HG03097 (cell line): Measurements from ENCODE around the gene KCNQ1.

Experiments
- ATAC-seq: cut with Tn5 transposase; IDR thresholded peaks from one replicate; pipeline ENCODE4 v1.9.1; 2021; ENCODE audit not compliant: unreplicated experiment, low FRiP score

KCNQ1 gene

DNA sequence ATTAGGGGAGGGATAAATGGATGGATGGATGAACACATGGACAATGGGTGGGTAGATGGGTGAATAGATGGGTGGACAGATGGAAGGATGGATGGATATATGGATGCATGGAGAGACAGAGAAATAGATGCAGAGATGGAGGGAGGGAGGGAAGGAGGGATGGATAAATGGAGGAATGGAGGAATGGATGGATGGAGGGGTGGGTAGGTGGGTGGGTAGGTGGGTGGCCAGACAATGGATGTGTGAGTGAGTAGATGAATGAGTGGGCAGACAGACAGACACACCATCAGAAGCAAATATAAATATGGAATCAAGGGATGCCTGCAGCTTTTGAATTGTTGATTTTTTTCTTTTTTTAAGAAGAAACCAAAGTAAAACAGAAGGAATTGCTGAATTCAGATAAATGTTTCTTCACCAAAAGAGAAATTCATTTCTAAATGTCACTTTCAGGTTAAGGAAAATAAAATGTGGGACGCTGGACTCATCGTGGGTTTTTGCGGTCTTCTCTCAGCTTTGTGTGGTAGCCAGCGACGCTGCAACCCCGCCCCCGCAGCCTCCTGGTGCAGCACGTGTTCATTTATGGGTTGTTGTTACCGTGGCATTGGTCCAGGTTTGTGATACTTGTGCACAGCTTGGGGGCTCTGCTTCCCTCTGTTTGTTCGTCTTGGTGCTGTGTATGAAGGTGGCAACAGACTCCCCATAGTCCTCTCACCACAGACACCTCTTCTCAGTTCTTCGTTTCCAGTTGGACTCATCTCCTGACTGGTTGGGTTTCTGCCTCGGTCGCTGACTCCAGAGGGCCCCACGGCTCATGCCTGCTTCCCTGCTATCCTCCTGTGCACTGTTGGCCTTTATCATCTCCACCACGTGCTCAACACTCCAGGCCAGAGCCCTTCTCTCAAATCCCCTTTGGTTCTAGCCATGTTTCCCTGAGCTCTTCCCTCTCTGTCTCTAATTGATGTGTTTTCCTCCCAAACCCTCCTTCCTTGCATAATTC, 364.3 kb downstream of the KCNQ1 start:
- ATAC-seq: no peak

GRCh38 chr11:2809854-2810253, 365.0 kb downstream of the KCNQ1 start:
- no peak for ATAC-seq

DNA sequence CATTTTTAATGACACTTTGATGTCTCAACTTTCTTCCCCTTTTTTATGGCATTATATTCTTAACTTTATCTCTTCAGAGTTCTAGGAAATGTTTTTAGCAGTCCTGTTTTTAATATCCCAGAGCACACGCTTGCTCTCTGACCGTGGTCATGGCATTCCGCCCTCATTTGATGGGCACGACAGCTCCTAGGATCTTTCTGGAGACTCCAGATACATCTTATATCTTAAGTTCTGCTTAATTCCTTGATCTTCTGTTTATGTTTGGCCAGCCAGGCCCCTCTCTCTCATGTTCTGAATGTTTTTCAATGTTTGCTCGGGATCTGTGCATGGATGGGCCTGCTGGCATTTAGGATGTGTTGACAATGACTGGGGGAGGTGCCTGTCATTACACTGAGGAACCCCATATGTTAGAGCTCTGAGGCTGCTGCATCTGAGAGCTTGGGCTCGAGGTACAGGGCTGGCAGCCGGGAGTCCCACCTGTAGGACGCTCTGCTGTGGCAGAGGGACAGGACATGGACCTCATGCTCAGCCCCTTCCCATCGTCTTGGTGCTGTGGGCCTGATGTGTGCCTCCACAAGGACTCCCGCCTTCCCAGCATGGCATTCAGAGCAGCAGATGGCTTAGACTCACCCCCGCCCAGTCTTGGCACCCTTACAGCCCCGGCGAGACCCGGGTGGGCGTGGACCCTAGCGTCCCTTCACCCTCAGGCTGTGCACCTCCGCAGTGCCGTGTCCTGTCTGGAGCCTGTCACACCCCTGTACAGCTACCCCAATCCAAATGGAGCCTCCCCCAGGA, 365.8 kb downstream of the KCNQ1 start:
- ATAC-seq: no peak

DNA sequence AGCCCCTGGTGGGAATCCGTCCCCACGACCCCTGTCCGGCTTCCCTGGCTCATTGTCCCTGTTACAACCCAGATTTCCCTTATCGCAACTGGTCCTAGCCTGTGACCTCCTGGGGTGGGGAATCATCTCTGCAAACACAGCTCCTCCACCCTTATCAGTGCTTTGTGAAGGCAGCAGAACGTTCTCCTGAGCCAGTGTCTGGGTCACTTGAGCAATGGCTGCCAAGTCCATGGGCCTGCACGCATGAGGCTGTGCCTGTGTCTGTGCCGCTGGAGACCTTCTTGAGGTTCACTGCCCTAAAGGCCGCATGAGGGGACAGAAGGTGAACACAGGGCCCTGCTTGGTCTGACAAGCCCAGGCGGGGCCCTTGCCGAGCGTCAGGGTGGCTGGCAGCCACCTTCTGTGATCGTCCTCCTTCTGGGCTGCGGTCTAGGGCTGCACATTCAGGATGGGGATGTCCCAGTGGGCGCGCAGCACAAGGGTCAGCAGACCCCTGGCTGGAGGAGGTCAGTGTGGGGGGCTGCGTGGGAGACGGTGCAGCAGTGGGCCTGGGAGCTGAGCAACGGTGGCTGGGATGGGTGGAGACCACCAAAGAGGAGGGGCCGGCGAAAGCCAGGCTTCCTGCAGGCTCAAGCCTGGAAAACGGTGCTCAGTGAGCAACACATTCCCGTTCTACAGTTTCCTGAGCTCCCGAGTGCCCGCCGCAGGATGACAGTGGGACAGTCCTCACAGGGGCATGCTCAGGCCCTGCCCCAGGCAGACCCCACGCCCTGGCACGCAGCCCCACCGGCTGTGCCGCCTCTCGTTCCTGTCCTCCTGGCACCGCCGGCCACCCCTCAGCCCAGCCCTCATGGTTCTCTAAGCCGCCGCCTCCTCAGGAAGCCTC, 366.6 kb downstream of the KCNQ1 start:
- ATAC-seq: no peak

DNA sequence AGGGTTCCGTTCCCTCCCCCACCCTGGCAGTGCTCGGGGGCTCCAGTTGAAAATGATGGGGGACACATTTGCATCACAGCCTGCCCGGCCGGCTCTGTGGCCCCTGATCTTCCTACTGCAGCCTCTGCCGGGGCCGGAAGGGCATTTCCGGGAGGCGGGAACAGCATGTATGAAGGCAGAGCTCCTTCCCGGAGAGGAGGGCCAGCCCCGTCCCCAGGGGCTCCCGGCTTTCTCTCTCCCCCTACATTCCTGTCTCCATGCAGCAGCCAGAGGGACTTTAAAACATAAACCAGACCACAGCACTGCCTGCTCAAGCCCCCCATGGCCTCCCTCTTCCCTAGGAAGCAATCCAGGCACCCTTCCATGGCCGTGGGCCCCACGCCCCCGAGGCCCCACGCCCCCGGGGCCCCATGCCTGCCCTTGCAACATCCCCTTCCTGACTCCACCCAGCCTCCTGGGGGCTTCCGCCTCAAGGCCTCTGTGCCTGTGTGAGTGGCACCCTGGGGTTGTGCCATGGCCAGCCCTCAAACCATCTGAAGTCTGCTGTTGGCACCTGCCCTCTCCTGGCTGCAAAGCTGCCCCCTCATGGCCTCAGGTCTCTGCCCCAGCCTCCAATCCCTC, 367.7 kb downstream of the KCNQ1 start:
- no peak for ATAC-seq

GRCh38 chr11:2813141-2813908, 368.5 kb downstream of the KCNQ1 start:
- ATAC-seq: no peak

- ATAC-seq: no peak
Observed at GRCh38 chr11:2813968-2814367, 369.2 kb downstream of the KCNQ1 start.

DNA sequence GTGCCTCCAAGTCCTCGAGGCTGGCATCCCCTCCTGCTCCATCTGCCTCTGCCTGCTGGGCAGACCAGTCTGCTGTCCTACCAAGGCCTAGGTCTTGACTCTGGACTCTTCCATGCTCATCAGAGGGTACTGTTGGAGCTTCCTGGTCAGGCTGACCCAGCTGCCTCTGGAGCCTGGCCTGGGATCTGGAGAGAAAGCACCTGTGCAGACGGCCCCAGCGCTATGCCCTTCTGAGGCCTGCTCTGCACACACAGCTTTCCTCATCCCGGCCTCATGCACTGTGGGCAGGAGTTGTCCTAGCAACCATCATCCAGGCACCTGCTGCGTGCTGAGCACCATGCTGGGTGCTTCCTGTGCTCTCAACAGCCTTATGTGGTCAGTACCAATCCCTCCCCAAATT, 369.9 kb downstream of the KCNQ1 start:
- no peak for ATAC-seq

- ATAC-seq: no peak
Observed at GRCh38 chr11:2815762-2816496, 371.1 kb downstream of the KCNQ1 start.

- ATAC-seq: no peak
Observed at GRCh38 chr11:2816523-2816922, 371.7 kb downstream of the KCNQ1 start.

GRCh38 chr11:2816941-2817421, 372.2 kb downstream of the KCNQ1 start:
- ATAC-seq: no peak

GRCh38 chr11:2817431-2817830, 372.6 kb downstream of the KCNQ1 start:
- no peak for ATAC-seq

GRCh38 chr11:2818021-2818420, 373.2 kb downstream of the KCNQ1 start:
- no peak for ATAC-seq

- ATAC-seq: no peak
Observed at GRCh38 chr11:2818503-2818902, 373.7 kb downstream of the KCNQ1 start.

GRCh38 chr11:2819316-2819715, 374.5 kb downstream of the KCNQ1 start:
- ATAC-seq: no peak

GRCh38 chr11:2820976-2821375, 376.2 kb downstream of the KCNQ1 start:
- ATAC-seq: no peak

DNA sequence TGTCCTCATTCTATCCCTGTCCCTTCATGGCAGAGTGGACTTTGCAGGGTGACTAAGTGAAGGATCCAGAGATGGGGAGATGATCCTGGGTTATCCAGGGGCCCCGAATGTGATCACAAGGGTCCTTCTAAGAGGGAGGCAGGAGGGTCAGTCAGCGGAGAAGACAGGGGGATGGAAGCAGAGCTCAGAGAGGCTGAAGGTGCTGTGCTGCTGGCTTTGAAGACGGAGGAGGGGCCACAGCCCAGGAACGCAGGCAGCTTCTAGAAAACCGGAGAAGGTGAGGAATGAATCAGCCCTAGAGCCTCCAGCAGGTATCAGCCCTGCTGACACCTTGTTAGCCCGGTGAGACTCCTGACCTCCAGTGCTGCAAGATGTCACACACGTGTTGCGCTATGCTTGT, 377.1 kb downstream of the KCNQ1 start:
- ATAC-seq: no peak

DNA sequence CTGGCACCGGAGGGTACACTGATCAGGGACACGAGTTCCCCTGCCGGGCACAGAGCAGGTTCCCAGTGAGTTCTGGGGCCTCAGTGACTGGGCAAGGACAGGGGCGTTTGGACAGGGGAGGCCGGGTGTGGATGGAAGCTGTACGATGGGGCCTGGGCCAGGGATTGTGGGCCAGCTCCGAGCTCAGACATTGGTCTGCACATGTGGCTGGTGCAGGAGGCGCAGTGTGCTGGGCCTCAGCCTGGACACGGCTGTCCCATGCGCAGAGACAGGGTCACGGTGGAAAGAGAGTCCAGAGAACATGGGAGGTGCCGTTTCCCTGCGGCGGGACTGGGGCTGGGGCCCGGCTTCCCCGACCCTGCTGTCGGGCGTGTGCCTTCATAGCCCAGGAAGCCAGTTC, 380.0 kb downstream of the KCNQ1 start:
- ATAC-seq: no peak
